Measurements from ENCODE around the gene IGDCC3.

GRCh38 chr15:65396283-65396964, 18.6 kb upstream of the IGDCC3 start:
- TF ChIP-seq, protein P1, sequence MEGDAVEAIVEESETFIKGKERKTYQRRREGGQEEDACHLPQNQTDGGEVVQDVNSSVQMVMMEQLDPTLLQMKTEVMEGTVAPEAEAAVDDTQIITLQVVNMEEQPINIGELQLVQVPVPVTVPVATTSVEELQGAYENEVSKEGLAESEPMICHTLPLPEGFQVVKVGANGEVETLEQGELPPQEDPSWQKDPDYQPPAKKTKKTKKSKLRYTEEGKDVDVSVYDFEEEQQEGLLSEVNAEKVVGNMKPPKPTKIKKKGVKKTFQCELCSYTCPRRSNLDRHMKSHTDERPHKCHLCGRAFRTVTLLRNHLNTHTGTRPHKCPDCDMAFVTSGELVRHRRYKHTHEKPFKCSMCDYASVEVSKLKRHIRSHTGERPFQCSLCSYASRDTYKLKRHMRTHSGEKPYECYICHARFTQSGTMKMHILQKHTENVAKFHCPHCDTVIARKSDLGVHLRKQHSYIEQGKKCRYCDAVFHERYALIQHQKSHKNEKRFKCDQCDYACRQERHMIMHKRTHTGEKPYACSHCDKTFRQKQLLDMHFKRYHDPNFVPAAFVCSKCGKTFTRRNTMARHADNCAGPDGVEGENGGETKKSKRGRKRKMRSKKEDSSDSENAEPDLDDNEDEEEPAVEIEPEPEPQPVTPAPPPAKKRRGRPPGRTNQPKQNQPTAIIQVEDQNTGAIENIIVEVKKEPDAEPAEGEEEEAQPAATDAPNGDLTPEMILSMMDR (IDR thresholded peaks at IDR 0.05) = no peak
- TF ChIP-seq EZH2 (IDR thresholded peaks at IDR 0.05; ENCODE audit: borderline replicate concordance, insufficient read depth, low read depth, low read length, poor library complexity, severe bottlenecking) = peak; percentile 60
